ENCODE data around the gene ZBTB20. TPM values are rescaled to one million over a fixed set of nuclear protein-coding genes. Genes with fewer than 3 reads are reported as not detected.

Gene ZBTB20
- total RNA-seq, 1 donor from 2014 or later: 15.5 TPM

GRCh38 chr3:114838025-114838424 lies 309.1 kb downstream of the ZBTB20 start:
- H3K27me3 Mint-ChIP-seq (ENCODE audit: low read depth): no peaks in the 10 kb centered on the region
- H3K4me3 Mint-ChIP-seq (ENCODE audit: unreplicated experiment): no peak overlapping the region
- no peak for DNase-seq (ENCODE audit: low spot score)
- no peak for TF ChIP-seq CTCF (IDR thresholded peaks at IDR 0.05)
- H3K27ac Mint-ChIP-seq (ENCODE audit: unreplicated experiment): no peak overlapping the region
- peaks cover 8% of the 10 kb centered on the region for H3K4me1 Mint-ChIP-seq (ENCODE audit: low read depth)
- H3K36me3 Mint-ChIP-seq (ENCODE audit: low read depth): no peaks in the 10 kb centered on the region
- H3K9me3 Mint-ChIP-seq (ENCODE audit: low read depth): no peaks in the 10 kb centered on the region

- no peak for DNase-seq (ENCODE audit: low spot score)
- Mint-ChIP-seq H3K27me3 (ENCODE audit: low read depth) (no peaks in the 10 kb centered on the region), H3K9me3 (ENCODE audit: low read depth) (no peaks in the 10 kb centered on the region), H3K4me1 (ENCODE audit: low read depth) (peaks cover 8% of the 10 kb centered on the region), H3K27ac (ENCODE audit: unreplicated experiment) (no peak overlapping the region), H3K4me3 (ENCODE audit: unreplicated experiment) (no peak overlapping the region), H3K36me3 (ENCODE audit: low read depth) (no peaks in the 10 kb centered on the region)
- TF ChIP-seq CTCF (IDR thresholded peaks at IDR 0.05): no peak
These were observed 312.7 kb downstream of the ZBTB20 start for GRCh38 chr3:114834175-114834940.

GRCh38 chr3:114831861-114832260 lies 315.2 kb downstream of the ZBTB20 start:
- peaks cover 5% of the 10 kb centered on the region for H3K4me1 Mint-ChIP-seq (ENCODE audit: low read depth)
- no peaks in the 10 kb centered on the region for H3K36me3 Mint-ChIP-seq (ENCODE audit: low read depth)
- no peaks in the 10 kb centered on the region for H3K27me3 Mint-ChIP-seq (ENCODE audit: low read depth)
- no peak for TF ChIP-seq CTCF (IDR thresholded peaks at IDR 0.05)
- H3K4me3 Mint-ChIP-seq (ENCODE audit: unreplicated experiment): no peak overlapping the region
- no peaks in the 10 kb centered on the region for H3K9me3 Mint-ChIP-seq (ENCODE audit: low read depth)
- DNase-seq (ENCODE audit: low spot score): no peak
- no peak overlapping the region for H3K27ac Mint-ChIP-seq (ENCODE audit: unreplicated experiment)

- H3K27ac Mint-ChIP-seq (ENCODE audit: unreplicated experiment): no peak overlapping the region
- H3K36me3 Mint-ChIP-seq (ENCODE audit: low read depth): no peaks in the 10 kb centered on the region
- no peak for DNase-seq (ENCODE audit: low spot score)
- H3K4me3 Mint-ChIP-seq (ENCODE audit: unreplicated experiment): no peak overlapping the region
- H3K9me3 Mint-ChIP-seq (ENCODE audit: low read depth): no peaks in the 10 kb centered on the region
- no peaks in the 10 kb centered on the region for H3K4me1 Mint-ChIP-seq (ENCODE audit: low read depth)
- H3K27me3 Mint-ChIP-seq (ENCODE audit: low read depth): no peaks in the 10 kb centered on the region
- no peak for TF ChIP-seq CTCF (IDR thresholded peaks at IDR 0.05)
These were observed 316.4 kb downstream of the ZBTB20 start for GRCh38 chr3:114830652-114831051.

- H3K36me3 Mint-ChIP-seq (ENCODE audit: low read depth): no peaks in the 10 kb centered on the region
- no peaks in the 10 kb centered on the region for H3K9me3 Mint-ChIP-seq (ENCODE audit: low read depth)
- TF ChIP-seq CTCF (IDR thresholded peaks at IDR 0.05): no peak
- no peak for DNase-seq (ENCODE audit: low spot score)
- H3K27me3 Mint-ChIP-seq (ENCODE audit: low read depth): no peaks in the 10 kb centered on the region
- no peak overlapping the region for H3K4me3 Mint-ChIP-seq (ENCODE audit: unreplicated experiment)
- no peaks in the 10 kb centered on the region for H3K4me1 Mint-ChIP-seq (ENCODE audit: low read depth)
- no peak overlapping the region for H3K27ac Mint-ChIP-seq (ENCODE audit: unreplicated experiment)
These were observed 317.3 kb downstream of the ZBTB20 start for GRCh38 chr3:114829783-114830182.
